ENCODE data around the gene ARHGAP25.

- TF ChIP-seq, protein P1, sequence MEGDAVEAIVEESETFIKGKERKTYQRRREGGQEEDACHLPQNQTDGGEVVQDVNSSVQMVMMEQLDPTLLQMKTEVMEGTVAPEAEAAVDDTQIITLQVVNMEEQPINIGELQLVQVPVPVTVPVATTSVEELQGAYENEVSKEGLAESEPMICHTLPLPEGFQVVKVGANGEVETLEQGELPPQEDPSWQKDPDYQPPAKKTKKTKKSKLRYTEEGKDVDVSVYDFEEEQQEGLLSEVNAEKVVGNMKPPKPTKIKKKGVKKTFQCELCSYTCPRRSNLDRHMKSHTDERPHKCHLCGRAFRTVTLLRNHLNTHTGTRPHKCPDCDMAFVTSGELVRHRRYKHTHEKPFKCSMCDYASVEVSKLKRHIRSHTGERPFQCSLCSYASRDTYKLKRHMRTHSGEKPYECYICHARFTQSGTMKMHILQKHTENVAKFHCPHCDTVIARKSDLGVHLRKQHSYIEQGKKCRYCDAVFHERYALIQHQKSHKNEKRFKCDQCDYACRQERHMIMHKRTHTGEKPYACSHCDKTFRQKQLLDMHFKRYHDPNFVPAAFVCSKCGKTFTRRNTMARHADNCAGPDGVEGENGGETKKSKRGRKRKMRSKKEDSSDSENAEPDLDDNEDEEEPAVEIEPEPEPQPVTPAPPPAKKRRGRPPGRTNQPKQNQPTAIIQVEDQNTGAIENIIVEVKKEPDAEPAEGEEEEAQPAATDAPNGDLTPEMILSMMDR (conservative IDR thresholded peaks at IDR 0.05; ENCODE audit: low read length), result no peak
- no peak for TF ChIP-seq EZH2phosphoT487 (IDR thresholded peaks at IDR 0.05; ENCODE audit: borderline replicate concordance, low read depth, low read length)
These were observed 65.9 kb downstream of the ARHGAP25 start for GRCh38 chr2:68800517-68800916.
